Measurements from ENCODE around the gene MYO16. TPM values are rescaled to one million over a fixed set of nuclear protein-coding genes. Genes with fewer than 3 reads are reported as not detected.

Gene MYO16
- polyA plus RNA-seq, 1 experiment: not detected

DNA sequence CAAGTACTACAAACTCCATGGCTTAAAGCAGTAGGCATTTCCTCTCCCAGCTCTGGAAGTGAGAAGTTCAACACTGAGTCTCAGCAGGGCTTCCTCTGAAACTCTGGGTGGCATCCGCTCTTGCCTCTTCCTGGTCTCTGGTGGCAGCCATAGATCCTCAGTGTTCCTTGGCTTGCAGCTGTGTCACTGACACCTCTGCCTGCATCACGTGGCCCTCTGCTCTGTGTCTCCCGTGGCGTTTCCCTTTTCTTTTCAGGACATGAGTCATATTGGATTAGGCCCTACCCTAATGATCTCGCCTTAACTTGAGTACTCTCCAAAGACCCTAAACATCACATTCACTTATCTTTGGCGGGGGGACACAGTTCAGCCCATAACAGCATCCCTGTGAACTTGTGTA lies 466.7 kb downstream of the MYO16 start:
- TF ChIP-seq, protein P1, sequence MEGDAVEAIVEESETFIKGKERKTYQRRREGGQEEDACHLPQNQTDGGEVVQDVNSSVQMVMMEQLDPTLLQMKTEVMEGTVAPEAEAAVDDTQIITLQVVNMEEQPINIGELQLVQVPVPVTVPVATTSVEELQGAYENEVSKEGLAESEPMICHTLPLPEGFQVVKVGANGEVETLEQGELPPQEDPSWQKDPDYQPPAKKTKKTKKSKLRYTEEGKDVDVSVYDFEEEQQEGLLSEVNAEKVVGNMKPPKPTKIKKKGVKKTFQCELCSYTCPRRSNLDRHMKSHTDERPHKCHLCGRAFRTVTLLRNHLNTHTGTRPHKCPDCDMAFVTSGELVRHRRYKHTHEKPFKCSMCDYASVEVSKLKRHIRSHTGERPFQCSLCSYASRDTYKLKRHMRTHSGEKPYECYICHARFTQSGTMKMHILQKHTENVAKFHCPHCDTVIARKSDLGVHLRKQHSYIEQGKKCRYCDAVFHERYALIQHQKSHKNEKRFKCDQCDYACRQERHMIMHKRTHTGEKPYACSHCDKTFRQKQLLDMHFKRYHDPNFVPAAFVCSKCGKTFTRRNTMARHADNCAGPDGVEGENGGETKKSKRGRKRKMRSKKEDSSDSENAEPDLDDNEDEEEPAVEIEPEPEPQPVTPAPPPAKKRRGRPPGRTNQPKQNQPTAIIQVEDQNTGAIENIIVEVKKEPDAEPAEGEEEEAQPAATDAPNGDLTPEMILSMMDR (IDR thresholded peaks at IDR 0.05; ENCODE audit: insufficient read depth, low read depth, low read length): no peak
- ChIA-PET CTCF (no interaction called here), POLR2A (interaction anchor here (0.6 kb wide), 1 partner anchor 16 kb away, joined by 4 read pairs; no protein-coding TSS in a partner anchor)
- no peak overlapping the region for H3K4me3 ChIP-seq (ENCODE audit: low read depth, low read length)
- H3K36me3 ChIP-seq (ENCODE audit: control insufficient read depth, insufficient read depth, low read length): no peaks in the 10 kb centered on the region
- no peaks in the 10 kb centered on the region for H3K27me3 ChIP-seq (ENCODE audit: control insufficient read depth, insufficient read depth, low read length)
- no peak for DNase-seq (ENCODE audit: low read depth)

DNA sequence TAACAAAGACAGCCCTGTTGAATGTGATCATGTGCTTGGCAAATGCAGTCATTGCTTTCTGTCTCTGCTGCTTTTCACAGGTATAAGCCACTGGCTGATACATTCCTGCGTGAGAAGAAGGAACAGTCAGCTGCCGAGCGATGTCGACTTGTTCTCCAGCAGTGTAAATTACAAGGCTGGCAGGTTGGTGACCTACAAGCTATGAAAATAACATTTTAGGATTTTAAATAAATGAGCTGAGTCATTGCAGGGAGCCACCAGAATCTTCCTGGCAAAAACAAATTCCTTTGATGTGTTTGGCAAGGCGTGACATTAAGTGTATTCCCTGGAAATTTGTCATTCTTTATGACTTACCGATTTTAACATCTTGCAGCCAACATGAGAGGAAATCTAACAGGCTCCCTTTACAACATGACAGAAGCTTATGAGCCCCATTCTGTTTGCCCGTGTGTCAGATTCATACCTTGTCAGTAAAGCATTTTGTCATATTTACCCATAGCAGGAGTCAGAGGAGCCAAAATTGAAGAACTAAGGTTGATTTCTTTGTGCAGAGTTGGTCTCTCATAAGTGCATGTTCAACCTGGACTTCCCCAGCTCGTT lies 471.4 kb downstream of the MYO16 start:
- ChIA-PET CTCF (interaction anchor here (0.9 kb wide), 1 partner anchor 8 kb away, joined by 5 read pairs; no protein-coding TSS in a partner anchor), POLR2A (no interaction called here)
- no peak for DNase-seq (ENCODE audit: low read depth)
- TF ChIP-seq, protein P1 (IDR thresholded peaks at IDR 0.05; ENCODE audit: insufficient read depth, low read depth, low read length): no peak
- no peaks in the 10 kb centered on the region for H3K36me3 ChIP-seq (ENCODE audit: control insufficient read depth, insufficient read depth, low read length)
- peaks cover 2% of the 10 kb centered on the region; the same call in 1 of the 2 replicates for H3K27me3 ChIP-seq (ENCODE audit: control insufficient read depth, insufficient read depth, low read length)
- no peak overlapping the region for H3K4me3 ChIP-seq (ENCODE audit: low read depth, low read length)

DNA sequence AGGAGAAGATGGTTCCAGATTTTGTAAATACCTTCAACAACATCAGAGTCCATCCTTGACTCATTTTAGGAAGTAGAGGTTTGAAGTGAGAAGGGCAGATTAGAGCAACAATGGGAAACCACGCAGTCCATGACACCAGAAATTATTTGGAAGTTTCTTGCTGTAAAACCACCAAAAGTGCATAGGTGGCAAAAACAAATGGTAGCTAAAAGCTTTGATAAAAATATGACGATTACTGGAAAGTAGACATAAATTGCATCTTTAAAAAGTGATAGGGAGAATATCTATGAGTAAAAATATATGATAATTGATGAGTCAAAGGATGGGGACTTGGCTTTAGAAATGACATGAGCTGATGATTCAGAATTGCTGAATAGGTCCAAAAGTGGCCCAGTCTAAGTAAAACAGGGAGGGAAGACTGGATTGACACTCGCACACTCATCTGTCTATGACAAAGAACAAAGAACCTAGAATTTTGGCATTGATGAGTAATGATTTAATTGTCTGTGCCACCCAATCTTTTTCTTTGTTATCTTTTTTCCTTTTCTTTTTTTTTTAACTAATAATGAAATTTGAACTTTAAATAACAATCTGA lies 472.2 kb downstream of the MYO16 start:
- ChIA-PET CTCF (interaction anchor here (0.9 kb wide), 1 partner anchor 9 kb away, joined by 5 read pairs; no protein-coding TSS in a partner anchor), POLR2A (no interaction called here)
- H3K4me3 ChIP-seq (ENCODE audit: low read depth, low read length): no peak overlapping the region
- H3K36me3 ChIP-seq (ENCODE audit: control insufficient read depth, insufficient read depth, low read length): no peaks in the 10 kb centered on the region
- H3K27me3 ChIP-seq (ENCODE audit: control insufficient read depth, insufficient read depth, low read length): peaks cover 2% of the 10 kb centered on the region; the same call in 1 of the 2 replicates
- DNase-seq (ENCODE audit: low read depth): no peak
- TF ChIP-seq, protein P1 (IDR thresholded peaks at IDR 0.05; ENCODE audit: insufficient read depth, low read depth, low read length): no peak

DNA sequence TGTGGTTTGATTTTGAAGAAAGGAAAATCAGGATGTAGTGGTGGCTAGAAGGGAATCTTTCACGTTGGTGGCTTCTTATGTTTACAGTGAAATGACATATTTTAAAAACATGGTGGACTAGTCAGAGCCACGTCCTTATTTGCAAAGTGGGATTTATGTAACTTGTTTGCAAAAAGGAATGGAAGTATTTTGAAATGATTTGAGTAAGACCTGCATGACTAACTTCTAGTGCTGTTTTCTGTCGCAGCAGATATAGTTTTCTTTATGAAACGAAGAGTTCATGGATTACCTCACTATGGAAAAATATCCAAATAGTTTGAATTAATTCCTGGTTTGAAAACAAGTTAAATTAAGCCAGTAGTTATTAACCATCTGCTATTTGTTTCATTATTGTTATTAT lies 476.5 kb downstream of the MYO16 start:
- no peak for DNase-seq (ENCODE audit: low read depth)
- CTCF ChIA-PET: no interaction called here
- Histone ChIP-seq H3K4me3 (ENCODE audit: low read depth, low read length) (no peak overlapping the region), H3K36me3 (ENCODE audit: control insufficient read depth, insufficient read depth, low read length) (no peaks in the 10 kb centered on the region), H3K27me3 (ENCODE audit: control insufficient read depth, insufficient read depth, low read length) (peaks cover 2% of the 10 kb centered on the region; the same call in 1 of the 2 replicates)
- POLR2A ChIA-PET: no interaction called here
- TF ChIP-seq, protein P1 (IDR thresholded peaks at IDR 0.05; ENCODE audit: insufficient read depth, low read depth, low read length): no peak

DNA sequence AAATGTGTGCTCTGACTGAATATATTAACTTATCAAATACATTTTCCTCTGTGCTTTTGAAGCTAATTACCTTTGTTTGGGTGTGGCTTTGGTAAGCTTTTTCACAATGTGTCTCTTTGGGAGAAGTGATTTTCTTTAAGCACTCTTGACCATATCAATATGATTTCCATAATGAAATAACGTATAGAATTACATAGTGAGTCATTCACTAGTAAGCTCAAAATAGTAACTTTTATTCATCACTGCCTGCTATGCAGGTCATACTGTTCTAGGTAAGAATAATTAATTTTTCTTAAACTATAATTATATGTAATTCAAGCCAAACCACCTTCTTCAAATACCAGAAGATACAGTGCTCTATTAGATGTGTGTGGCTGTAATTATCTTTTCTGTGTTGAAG lies 480.7 kb downstream of the MYO16 start:
- no peak overlapping the region for H3K4me3 ChIP-seq (ENCODE audit: low read depth, low read length)
- no peaks in the 10 kb centered on the region for H3K36me3 ChIP-seq (ENCODE audit: control insufficient read depth, insufficient read depth, low read length)
- no peak for DNase-seq (ENCODE audit: low read depth)
- ChIA-PET CTCF (no interaction called here), POLR2A (no interaction called here)
- 0 out of 2 replicates have a peak, but pooled peaks cover 1% of the 10 kb centered on the region for H3K27me3 ChIP-seq (ENCODE audit: control insufficient read depth, insufficient read depth, low read length)
- TF ChIP-seq, protein P1 (IDR thresholded peaks at IDR 0.05; ENCODE audit: insufficient read depth, low read depth, low read length): no peak

Data from BJ (cell line).